NCI-H226 (cell line): ENCODE measurements around the gene PSRC1.

Source experiments
- DNase-seq: peaks from one replicate; pipeline ENCODE4 v3.0.0-alpha.2; 2015

Gene PSRC1

GRCh38 chr1:109256971-109257681 is 25.8 kb downstream of the PSRC1 start:
- peak; percentile 41 for DNase-seq

- no peak for DNase-seq
These were observed 26.9 kb downstream of the PSRC1 start for GRCh38 chr1:109256085-109256484.

- DNase-seq, result no peak
These were observed 27.3 kb downstream of the PSRC1 start for GRCh38 chr1:109255678-109256077.

- DNase-seq, result no peak
These were observed 27.8 kb downstream of the PSRC1 start for GRCh38 chr1:109255097-109255651.

GRCh38 chr1:109254621-109255096 is 28.3 kb downstream of the PSRC1 start:
- DNase-seq, result no peak

- DNase-seq, result peak; percentile 54
These were observed 28.9 kb downstream of the PSRC1 start for GRCh38 chr1:109253803-109254620.

- DNase-seq, result no peak
These were observed 29.8 kb downstream of the PSRC1 start for GRCh38 chr1:109252893-109253802.

- no peak for DNase-seq
These were observed 30.6 kb downstream of the PSRC1 start for GRCh38 chr1:109252167-109252892.

- DNase-seq, result no peak
These were observed 31.4 kb downstream of the PSRC1 start for GRCh38 chr1:109251277-109252166.

GRCh38 chr1:109250454-109251276 is 32.3 kb downstream of the PSRC1 start:
- DNase-seq, result no peak

- DNase-seq, result no peak
These were observed 33.1 kb downstream of the PSRC1 start for GRCh38 chr1:109249654-109250401.

GRCh38 chr1:109248797-109249629 is 33.9 kb downstream of the PSRC1 start, which contains the start of gene CELSR2:
TSS of gene CELSR2 (plus strand) at chr1:109249539. CDS start at chr1:109250080, 541 bp downstream.
- DNase-seq, result peak; percentile 65

GRCh38 chr1:109248444-109248796 is 34.5 kb downstream of the PSRC1 start:
- no peak for DNase-seq

GRCh38 chr1:109247401-109248365 is 35.3 kb downstream of the PSRC1 start:
- no peak for DNase-seq

- no peak for DNase-seq
These were observed 36.8 kb downstream of the PSRC1 start for GRCh38 chr1:109246141-109246551.

GRCh38 chr1:109243860-109244552 is 38.9 kb downstream of the PSRC1 start:
- DNase-seq, result no peak
